Fibroblast of lung (primary cell): ENCODE measurements around the gene SDCBP2. TPM values are rescaled to one million over a fixed set of nuclear protein-coding genes. Genes with fewer than 3 reads are reported as not detected.

Experiments used
- DNase-seq, 2 donors: peaks; one replicate each; pipeline versions ENCODE4 v3.0.0 to v3.0.0-alpha.2; 2010; ENCODE audit warnings: low read depth in 2 of 2
- H2AFZ ChIP-seq: 2 replicates; pipeline ENCODE4 v1.5.1; 2012; ENCODE audit warnings: low read length, control low read depth, inconsistent platforms
- H3K27ac ChIP-seq: 2 replicates; pipeline ENCODE4 v1.5.1; 2011; ENCODE audit warnings: low read length, control low read depth; ENCODE audit not compliant: insufficient read depth
- H3K27me3 ChIP-seq: 2 replicates; pipeline ENCODE4 v1.5.1; 2011; ENCODE audit warnings: mild to moderate bottlenecking, low read length; ENCODE audit not compliant: control insufficient read depth, insufficient read depth
- H3K36me3 ChIP-seq: 2 replicates; pipeline ENCODE4 v1.5.1; 2011; ENCODE audit warnings: low read length; ENCODE audit not compliant: control insufficient read depth, insufficient read depth
- H3K4me1 ChIP-seq: 2 replicates; pipeline ENCODE4 v1.5.1; 2011; ENCODE audit warnings: low read length; ENCODE audit not compliant: control insufficient read depth, insufficient read depth; ENCODE audit errors: extremely low read depth
- H3K4me2 ChIP-seq: 2 replicates; pipeline ENCODE4 v1.5.1; 2011; ENCODE audit warnings: low read length, control low read depth; ENCODE audit not compliant: insufficient read depth; ENCODE audit errors: extremely low read depth
- H3K4me3 ChIP-seq, 4 experiments: fragments of 200-600 bp in 1 of 4; sonication (generic) in 1 of 4; replicated peaks in 1 of 4; 2 replicates each; pipeline ENCODE4 v1.5.1; 2011 to 2016; ENCODE audit warnings: low read length in 4 of 4, low read depth in 3 of 4, mild to moderate bottlenecking in 3 of 4, control low read depth in 2 of 4, inconsistent platforms in 1 of 4, mixed read lengths in 1 of 4; ENCODE audit not compliant: insufficient read depth in 1 of 4; ENCODE audit errors: control extremely low read depth in 1 of 4
- H3K79me2 ChIP-seq: 2 replicates; pipeline ENCODE4 v1.5.1; 2012; ENCODE audit warnings: mild to moderate bottlenecking, low read length, inconsistent platforms; ENCODE audit not compliant: control insufficient read depth, insufficient read depth
- H3K9ac ChIP-seq: 2 replicates; pipeline ENCODE4 v1.5.1; 2011; ENCODE audit warnings: mild to moderate bottlenecking, low read length, control low read depth; ENCODE audit not compliant: insufficient read depth
- H3K9me3 ChIP-seq: 2 replicates; pipeline ENCODE4 v1.5.1; 2012; ENCODE audit warnings: low read depth, low read length; ENCODE audit not compliant: control insufficient read depth, insufficient read depth
- H4K20me1 ChIP-seq: 2 replicates; pipeline ENCODE4 v1.5.1; 2011; ENCODE audit warnings: low read length; ENCODE audit not compliant: control insufficient read depth, insufficient read depth; ENCODE audit errors: extremely low read depth
- CTCF ChIP-seq, 2 donors: IDR thresholded peaks in 1 of 2; conservative IDR thresholded peaks in 1 of 2; 1 replicate in 1 of 2; 2 replicates in 1 of 2; pipeline ENCODE4 v1.5.1; 2011 to 2012; ENCODE audit warnings: low read length in 2 of 2, control low read depth in 1 of 2, inconsistent platforms in 1 of 2, low read depth in 1 of 2, mild to moderate bottlenecking in 1 of 2
- EZH2 ChIP-seq: IDR thresholded peaks from 2 replicates; pipeline ENCODE4 v1.5.1; 2012; ENCODE audit warnings: low read length, control low read depth, mild to moderate bottlenecking; ENCODE audit errors: missing control alignments
- polyA plus RNA-seq, 2 donors: library from polyadenylated mRNA; depleted of rRNA in 1 of 2; stranded (reverse) in 1 of 2; unstranded in 1 of 2; fragments of >200 nt; gene quantifications; 2 replicates each; pipeline ENCODE4 v1.2.1, GENCODE V29; 2011 to 2012; ENCODE audit warnings: missing spikeins in 1 of 2
- total RNA-seq: library from RNA; depleted of rRNA; stranded (reverse); fragments of >200 nt; gene quantifications from 2 replicates; pipeline ENCODE4 v1.2.1, GENCODE V29; 2014

SDCBP2 gene
- total and polyA plus RNA-seq, 2 donors (not counting 1 experiment from before 2014, with no cell fraction given) = 0.78 to 2.1 TPM

GRCh38 chr20:1297486-1297885, 31.5 kb downstream of the SDCBP2 start:
- Histone ChIP-seq H3K4me3 (no peak overlapping the region), H4K20me1 (no peaks in the 10 kb centered on the region), H3K36me3 (no peaks in the 10 kb centered on the region), H2AFZ (no peak overlapping the region), H3K4me1 (peaks cover 7% of the 10 kb centered on the region), H3K79me2 (no peaks in the 10 kb centered on the region), H3K27me3 (no peaks in the 10 kb centered on the region), H3K9me3 (no peaks in the 10 kb centered on the region), H3K4me2 (no peak overlapping the region), H3K27ac (no peak overlapping the region), H3K9ac (no peak overlapping the region)
- TF ChIP-seq EZH2 (no peak), CTCF (conservative IDR thresholded peaks at IDR 0.05 in 1 of 2, IDR thresholded peaks at IDR 0.05 in 1 of 2; ENCODE audit: low read depth in 1 of 2, low read length in 2 of 2) (no peak)
- no peak for DNase-seq

GRCh38 chr20:1296922-1297321, 32.0 kb downstream of the SDCBP2 start:
- TF ChIP-seq CTCF (conservative IDR thresholded peaks at IDR 0.05 in 1 of 2, IDR thresholded peaks at IDR 0.05 in 1 of 2; ENCODE audit: low read depth in 1 of 2, low read length in 2 of 2) = no peak
- no peak for TF ChIP-seq EZH2
- Histone ChIP-seq H3K4me1 (peaks cover 7% of the 10 kb centered on the region), H3K79me2 (no peaks in the 10 kb centered on the region), H3K27me3 (no peaks in the 10 kb centered on the region), H3K9me3 (no peaks in the 10 kb centered on the region), H3K4me3 (no peak overlapping the region), H3K36me3 (no peaks in the 10 kb centered on the region), H3K4me2 (no peak overlapping the region), H3K27ac (no peak overlapping the region), H4K20me1 (no peaks in the 10 kb centered on the region), H3K9ac (no peak overlapping the region), H2AFZ (no peak overlapping the region)
- DNase-seq = no peak

GRCh38 chr20:1296117-1296610, 32.8 kb downstream of the SDCBP2 start:
- no peak overlapping the region for H3K27ac ChIP-seq
- no peaks in the 10 kb centered on the region for H3K36me3 ChIP-seq

More at GRCh38 chr20:1296117-1296610, 32.8 kb downstream of the SDCBP2 start:
- Histone ChIP-seq H4K20me1 (no peaks in the 10 kb centered on the region), H2AFZ (no peak overlapping the region), H3K27me3 (no peaks in the 10 kb centered on the region), H3K4me1 (peaks cover 6% of the 10 kb centered on the region), H3K9ac (no peak overlapping the region), H3K4me3 (no peak overlapping the region), H3K4me2 (no peak overlapping the region), H3K9me3 (no peaks in the 10 kb centered on the region), H3K79me2 (no peaks in the 10 kb centered on the region)
- TF ChIP-seq EZH2 (no peak), CTCF (conservative IDR thresholded peaks at IDR 0.05 in 1 of 2, IDR thresholded peaks at IDR 0.05 in 1 of 2; ENCODE audit: low read depth in 1 of 2, low read length in 2 of 2) (no peak)
- DNase-seq = no peak
